ENCODE data around the gene OTOP1.
A peak's percentile ranks its signal among the peaks of the same experiment; 100 is the strongest.
"Not testable (repeated sequence)": the region's sequence is repeated elsewhere in the genome, so short reads cannot be mapped to it uniquely, and the experiment has no call there.

OTOP1 gene

GRCh38 chr4:4245172-4245571, 18.4 kb upstream of the OTOP1 start:
- no peak for DNase-seq
- in situ Hi-C loops (cut with HindIII; ENCODE audit: low pct_ligation_motif_present, low pct_unique_long_range_greater_than_20kb, low sequenced_read_pairs): no loop called here

- in situ Hi-C loops (cut with HindIII; ENCODE audit: low pct_ligation_motif_present, low pct_unique_long_range_greater_than_20kb, low sequenced_read_pairs); DNase-seq: not testable (repeated sequence)
Measured at GRCh38 chr4:4239551-4239950, 12.8 kb upstream of the OTOP1 start.

- no peak for DNase-seq
- in situ Hi-C loops (cut with HindIII; ENCODE audit: low pct_ligation_motif_present, low pct_unique_long_range_greater_than_20kb, low sequenced_read_pairs): no loop called here
Measured at GRCh38 chr4:4233610-4234009, 6.9 kb upstream of the OTOP1 start.

GRCh38 chr4:4228356-4228668, 1.6 kb upstream of the OTOP1 start:
- in situ Hi-C loops (cut with HindIII; ENCODE audit: low pct_ligation_motif_present, low pct_unique_long_range_greater_than_20kb, low sequenced_read_pairs): no loop called here
- no peak for DNase-seq

GRCh38 chr4:4227510-4228355, 1.0 kb upstream of the OTOP1 start:
- no peak for DNase-seq
- in situ Hi-C loops (cut with HindIII; ENCODE audit: low pct_ligation_motif_present, low pct_unique_long_range_greater_than_20kb, low sequenced_read_pairs): no loop called here

- in situ Hi-C loops (cut with HindIII; ENCODE audit: low pct_ligation_motif_present, low pct_unique_long_range_greater_than_20kb, low sequenced_read_pairs): no loop called here
- DNase-seq: no peak
Measured at GRCh38 chr4:4225915-4226605, 669 bp downstream of the OTOP1 start.

- in situ Hi-C loops (cut with HindIII; ENCODE audit: low pct_ligation_motif_present, low pct_unique_long_range_greater_than_20kb, low sequenced_read_pairs): no loop called here
- DNase-seq: no peak
Measured at GRCh38 chr4:4217113-4217512, 9.6 kb downstream of the OTOP1 start.

GRCh38 chr4:4216648-4217047, 10.1 kb downstream of the OTOP1 start:
- in situ Hi-C loops (cut with HindIII; ENCODE audit: low pct_ligation_motif_present, low pct_unique_long_range_greater_than_20kb, low sequenced_read_pairs): no loop called here
- DNase-seq: peak; percentile 28

- in situ Hi-C loops (cut with HindIII; ENCODE audit: low pct_ligation_motif_present, low pct_unique_long_range_greater_than_20kb, low sequenced_read_pairs); DNase-seq: not testable (repeated sequence)
Measured at GRCh38 chr4:4213674-4214073, 13.1 kb downstream of the OTOP1 start.

- in situ Hi-C loops (cut with HindIII; ENCODE audit: low pct_ligation_motif_present, low pct_unique_long_range_greater_than_20kb, low sequenced_read_pairs): no loop called here
- no peak for DNase-seq
Measured at GRCh38 chr4:4206204-4206603, 20.5 kb downstream of the OTOP1 start.

GRCh38 chr4:4204401-4204745, 22.4 kb downstream of the OTOP1 start:
- in situ Hi-C loops (cut with HindIII; ENCODE audit: low pct_ligation_motif_present, low pct_unique_long_range_greater_than_20kb, low sequenced_read_pairs): no loop called here

GRCh38 chr4:4203688-4204400, 22.9 kb downstream of the OTOP1 start:
- in situ Hi-C loops (cut with HindIII; ENCODE audit: low pct_ligation_motif_present, low pct_unique_long_range_greater_than_20kb, low sequenced_read_pairs): no loop called here
- no peak for DNase-seq

More at GRCh38 chr4:4204401-4204745, 22.4 kb downstream of the OTOP1 start:
- DNase-seq: no peak

GRCh38 chr4:4202510-4202909, 24.2 kb downstream of the OTOP1 start:
- in situ Hi-C loops (cut with HindIII; ENCODE audit: low pct_ligation_motif_present, low pct_unique_long_range_greater_than_20kb, low sequenced_read_pairs): no loop called here
- no peak for DNase-seq

GRCh38 chr4:4200624-4201023, 26.1 kb downstream of the OTOP1 start:
- no peak for DNase-seq
- in situ Hi-C loops (cut with HindIII; ENCODE audit: low pct_ligation_motif_present, low pct_unique_long_range_greater_than_20kb, low sequenced_read_pairs): no loop called here

GRCh38 chr4:4195354-4195753, 31.4 kb downstream of the OTOP1 start:
- no peak for DNase-seq
- in situ Hi-C loops (cut with HindIII; ENCODE audit: low pct_ligation_motif_present, low pct_unique_long_range_greater_than_20kb, low sequenced_read_pairs): no loop called here

GRCh38 chr4:4188557-4188956, 38.2 kb downstream of the OTOP1 start:
- DNase-seq; in situ Hi-C loops (cut with HindIII; ENCODE audit: low pct_ligation_motif_present, low pct_unique_long_range_greater_than_20kb, low sequenced_read_pairs): not testable (repeated sequence)

- DNase-seq: no peak
- in situ Hi-C loops (cut with HindIII; ENCODE audit: low pct_ligation_motif_present, low pct_unique_long_range_greater_than_20kb, low sequenced_read_pairs): no loop called here
Measured at GRCh38 chr4:4185528-4185927, 41.2 kb downstream of the OTOP1 start.

- DNase-seq: peak; percentile 23
- in situ Hi-C loops (cut with HindIII; ENCODE audit: low pct_ligation_motif_present, low pct_unique_long_range_greater_than_20kb, low sequenced_read_pairs): no loop called here
Measured at GRCh38 chr4:4182835-4183568, 43.7 kb downstream of the OTOP1 start.

GRCh38 chr4:4170596-4171150, 56.1 kb downstream of the OTOP1 start:
- no peak for DNase-seq
- in situ Hi-C loops (cut with HindIII; ENCODE audit: low pct_ligation_motif_present, low pct_unique_long_range_greater_than_20kb, low sequenced_read_pairs): no loop called here

Data from ACHN (cell line).